Adrenal gland (tissue), 12 donors: ENCODE results near the gene CEACAM18. TPM values are rescaled to one million over a fixed set of nuclear protein-coding genes. Genes with fewer than 3 reads are reported as not detected.
A peak's percentile ranks its signal among the peaks of the same experiment; 100 is the strongest.

Experiments
- DNase-seq, 7 donors: peaks; one replicate each; pipeline ENCODE4 v3.0.0-alpha.2; 2019 to 2020
- H3K27ac ChIP-seq, 5 donors: fragments of 200-600 bp; sonication (generic) in 4 of 5; 1 replicate in 3 of 5; 2 replicates in 2 of 5; pipeline versions ENCODE4 v1.5.1 to v1.8.0; 2016 to 2020; ENCODE audit warnings: mild to moderate bottlenecking in 1 of 5
- H3K27me3 ChIP-seq: fragments of 200-600 bp; 2 replicates; pipeline ENCODE4 v1.8.0; 2021
- H3K36me3 ChIP-seq, 2 donors: fragments of 200-600 bp; replicated peaks in 1 of 2; 1 replicate in 1 of 2; 2 replicates in 1 of 2; pipeline versions ENCODE4 v1.5.1 to v1.8.0; 2018 to 2022
- H3K4me1 ChIP-seq, 2 donors: fragments of 200-600 bp; replicated peaks in 1 of 2; 1 replicate in 1 of 2; 2 replicates in 1 of 2; pipeline versions ENCODE4 v1.5.1 to v1.8.0; 2018 to 2021
- H3K4me3 ChIP-seq, 4 donors: fragments of 200-600 bp; sonication (generic) in 3 of 4; one replicate each; pipeline ENCODE4 v1.5.1; 2016 to 2018
- H3K9me3 ChIP-seq, 3 donors: fragments of 200-600 bp; sonication (generic) in 1 of 3; replicated peaks in 1 of 3; 1 replicate in 2 of 3; 2 replicates in 1 of 3; pipeline versions ENCODE4 v1.5.1 to v1.8.0; 2016 to 2021
- CTCF ChIP-seq, 6 experiments: fragments of 450-650 bp in 4 of 6; fragments of 200-600 bp in 2 of 6; sonication (generic) in 1 of 6; IDR thresholded peaks; 1 replicate in 5 of 6; 2 replicates in 1 of 6; pipeline versions ENCODE4 v1.5.1 to v1.8.0; 2016 to 2021; ENCODE audit warnings: antibody characterized with exemption in 6 of 6, mild to moderate bottlenecking in 2 of 6, moderate library complexity in 1 of 6
- POLR2A ChIP-seq, 2 donors: fragments of 450-650 bp; IDR thresholded peaks; one replicate each; pipeline ENCODE4 v1.6.1; 2017; ENCODE audit warnings: antibody characterized with exemption in 2 of 2, mild to moderate bottlenecking in 2 of 2, moderate library complexity in 1 of 2
- WGBS, 4 donors: extraction: QIAGEN DNeasy Blood & Tissue Kit in 2 of 4; methylation state at CpG; one replicate each; pipeline versions ENCODE4 v1.1.5 to v1.1.7; 2013 to 2017; 5-methylcytosine and 5-hydroxymethylcytosine counted together
- intact Hi-C, 2 donors: fragments of 100-400 bp; cut with DNase I; formaldehyde crosslinking; loops; one replicate each; pipeline versions ENCODE4 v1.14.1 to v1.15.0; 2022 to 2023
- polyA plus RNA-seq, 3 donors: library from polyadenylated mRNA; stranded (reverse); fragments of 200-250 nt in 2 of 3; fragments of 350-450 nt in 1 of 3; fragmentation: Illumina TruSeq in 1 of 3; extraction: RNeasy Lipid Tissue Mini Kit (QIAGEN cat#74804) in 1 of 3; gene quantifications; one replicate each; pipeline ENCODE4 v1.2.3, GENCODE V29; 2013 to 2014
- total RNA-seq, 9 donors: library from RNA; depleted of rRNA in 4 of 9; stranded (reverse); fragments of >200 nt in 4 of 9; fragments of 120-200 nt in 1 of 9; fragmentation: NEBNext Ultra II Directional in 1 of 9; extraction: Animal tissue kit (Norgen Biotek cat#: 25700) in 1 of 9; gene quantifications; one replicate each; pipeline versions ENCODE4 v1.1.0 to v1.2.4, GENCODE V29; 2013 to 2023
- donor health status: healthy with polysubstance abuse.
- donor health status: Bipolar disorder and iron deficiency.
- donor health status: DM: yes; HTN: yes; CAD: no.
- donor health status: DM: no; HTN: no; CAD: no.
- donor health status: DM: no; HTN: no; CAD: no.
- donor health status: DM: yes; HTN: yes; CAD: no.

Gene CEACAM18
- total and polyA plus RNA-seq, 12 donors: not detected

- intact Hi-C loops: no loop called here
- no peak for DNase-seq
- Histone ChIP-seq H3K27ac (no peak overlapping the region), H3K9me3 (no peaks in the 10 kb centered on the region), H3K27me3 (no peaks in the 10 kb centered on the region), H3K36me3 (no peaks in the 10 kb centered on the region), H3K4me1 (no peaks in the 10 kb centered on the region), H3K4me3 (no peak overlapping the region)
- WGBS, 4 donors: 73 to 93% (median 79%) methylated on average over 3 to 8 of the region's 8 CpGs
- TF ChIP-seq POLR2A (IDR thresholded peaks at IDR 0.05) (no peak), CTCF (IDR thresholded peaks at IDR 0.05) (no peak)
Measured at GRCh38 chr19:51530616-51531015, 52.3 kb downstream of the CEACAM18 start.

- peak; percentile 33 to 63 (median 52) for DNase-seq
- intact Hi-C loops: no loop called here
Measured at GRCh38 chr19:51531349-51532315, 53.3 kb downstream of the CEACAM18 start, which contains the start of gene SIGLEC6. Gene SIGLEC6 (minus strand): TSS chr19:51531670. CDS start chr19:51531648, 22 bp downstream.

GRCh38 chr19:51535535-51535934 lies 57.2 kb downstream of the CEACAM18 start:
- Histone ChIP-seq H3K4me1 (no peaks in the 10 kb centered on the region), H3K27ac (no peak overlapping the region), H3K4me3 (no peak overlapping the region), H3K36me3 (no peaks in the 10 kb centered on the region), H3K27me3 (peaks cover 10% of the 10 kb centered on the region), H3K9me3 (no peaks in the 10 kb centered on the region)
- no peak for TF ChIP-seq CTCF (IDR thresholded peaks at IDR 0.05)
- TF ChIP-seq POLR2A (IDR thresholded peaks at IDR 0.05): no peak
- intact Hi-C loops: no loop called here
- WGBS, 4 donors: 70 to 84% (median 77%) methylated on average over 1 of the region's 1 CpG
- no peak for DNase-seq

More at GRCh38 chr19:51531349-51532315, 53.3 kb downstream of the CEACAM18 start, which contains the start of gene SIGLEC6:
- no peaks in the 10 kb centered on the region for H3K9me3 ChIP-seq
- WGBS, 4 donors: 28 to 43% (median 34%) methylated on average over 14 to 25 of the region's 25 CpGs
- TF ChIP-seq CTCF (IDR thresholded peaks at IDR 0.05) (no peak), POLR2A (IDR thresholded peaks at IDR 0.05) (no peak)
- H3K36me3 ChIP-seq: no peaks in the 10 kb centered on the region
- H3K4me1 ChIP-seq: no peaks in the 10 kb centered on the region
- H3K4me3 ChIP-seq: no peak within 1 kb of the TSS
- no peaks in the 10 kb centered on the region for H3K27me3 ChIP-seq
- H3K27ac ChIP-seq: no peak within 1 kb of the TSS

GRCh38 chr19:51539821-51540366 lies 61.6 kb downstream of the CEACAM18 start:
- H3K27ac ChIP-seq: no peak overlapping the region
- peaks cover 10% of the 10 kb centered on the region for H3K27me3 ChIP-seq
- no peaks in the 10 kb centered on the region for H3K4me1 ChIP-seq
- no peaks in the 10 kb centered on the region for H3K9me3 ChIP-seq
- no peaks in the 10 kb centered on the region for H3K36me3 ChIP-seq
- TF ChIP-seq POLR2A (IDR thresholded peaks at IDR 0.05): no peak
- TF ChIP-seq CTCF (IDR thresholded peaks at IDR 0.05): no peak
- 72 to 82% (median 78%) methylated on average over 4 of the region's 4 CpGs for WGBS, 4 donors
- DNase-seq: no peak
- intact Hi-C loops: no loop called here
- H3K4me3 ChIP-seq: no peak overlapping the region
